ENCODE results near the gene TENM4. TPM values are rescaled to one million over a fixed set of nuclear protein-coding genes. Genes with fewer than 3 reads are reported as not detected.

Gene TENM4
- total RNA-seq, 1 donor from 2014 or later: 7.3 TPM

GRCh38 chr11:78783846-78784245 is 657.0 kb downstream of the TENM4 start:
- DNase-seq (ENCODE audit: extremely low read depth, low read depth, low spot score): no peak

GRCh38 chr11:78783301-78783700 is 657.5 kb downstream of the TENM4 start:
- DNase-seq (ENCODE audit: extremely low read depth, low read depth, low spot score): no peak

DNA sequence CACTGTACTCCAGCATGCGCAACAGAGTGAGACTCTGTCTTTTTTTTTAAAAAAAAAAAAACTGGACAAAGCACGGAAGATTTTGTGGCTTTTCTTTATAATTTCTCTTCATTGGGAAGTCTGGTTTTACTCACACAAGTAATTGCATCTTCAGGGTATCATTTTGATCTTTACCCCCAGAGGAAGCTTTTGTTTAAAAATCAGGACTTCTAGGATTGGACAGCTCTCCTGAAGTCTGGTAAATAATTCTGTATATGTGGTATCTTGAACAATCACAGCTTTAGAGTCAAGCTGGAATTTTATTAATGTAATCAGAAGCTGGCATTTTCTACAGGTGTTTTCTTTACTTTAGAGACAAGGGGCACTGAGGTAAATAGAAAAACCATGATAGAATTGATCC is 658.1 kb downstream of the TENM4 start:
- no peak for DNase-seq (ENCODE audit: extremely low read depth, low read depth, low spot score)

- DNase-seq (ENCODE audit: extremely low read depth, low read depth, low spot score): no peak
Observed at GRCh38 chr11:78780889-78781288, 659.9 kb downstream of the TENM4 start.

DNA sequence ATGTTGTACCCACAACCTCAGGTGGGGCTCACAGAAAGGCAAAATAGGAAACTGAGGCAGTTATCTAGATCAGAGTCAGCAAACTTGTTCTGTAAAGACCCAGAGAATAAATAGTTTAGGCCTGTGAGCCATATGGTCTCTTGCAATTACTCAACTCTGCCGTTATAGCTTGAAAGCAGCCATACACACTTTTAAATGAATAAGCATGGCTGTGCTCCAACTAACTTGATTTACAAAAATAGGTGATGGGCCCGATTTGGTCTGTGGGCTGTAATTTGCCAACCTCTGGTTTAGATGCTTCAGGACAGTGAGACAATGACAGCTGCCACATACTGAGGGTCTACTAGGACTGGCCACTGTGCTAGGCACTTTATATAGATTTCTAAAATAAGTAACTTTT is 667.3 kb downstream of the TENM4 start:
- DNase-seq (ENCODE audit: extremely low read depth, low read depth, low spot score): no peak

- no peak for DNase-seq (ENCODE audit: extremely low read depth, low read depth, low spot score)
Observed at GRCh38 chr11:78773077-78773476, 667.8 kb downstream of the TENM4 start.

- no peak for DNase-seq (ENCODE audit: extremely low read depth, low read depth, low spot score)
Observed at GRCh38 chr11:78772186-78772585, 668.6 kb downstream of the TENM4 start.

DNA sequence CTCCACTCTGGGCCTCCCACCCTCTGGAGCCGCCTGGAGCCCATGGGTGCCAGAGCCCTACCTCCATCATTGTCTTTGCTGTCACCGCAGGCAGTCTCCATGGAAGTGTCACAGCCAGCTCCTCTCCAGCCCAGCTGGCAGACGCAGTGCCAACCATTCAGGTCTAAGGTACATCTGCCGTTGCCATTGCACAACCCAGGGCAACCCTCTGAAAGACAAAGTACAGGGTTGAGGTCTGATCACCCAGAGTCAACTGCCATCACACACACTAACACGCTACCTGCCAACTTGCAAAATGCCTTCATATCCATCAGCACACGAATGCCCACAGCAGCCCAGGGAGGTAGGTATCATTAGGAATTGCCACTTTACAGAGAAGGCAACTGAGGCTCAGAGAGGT is 669.9 kb downstream of the TENM4 start:
- no peak for DNase-seq (ENCODE audit: extremely low read depth, low read depth, low spot score)

DNA sequence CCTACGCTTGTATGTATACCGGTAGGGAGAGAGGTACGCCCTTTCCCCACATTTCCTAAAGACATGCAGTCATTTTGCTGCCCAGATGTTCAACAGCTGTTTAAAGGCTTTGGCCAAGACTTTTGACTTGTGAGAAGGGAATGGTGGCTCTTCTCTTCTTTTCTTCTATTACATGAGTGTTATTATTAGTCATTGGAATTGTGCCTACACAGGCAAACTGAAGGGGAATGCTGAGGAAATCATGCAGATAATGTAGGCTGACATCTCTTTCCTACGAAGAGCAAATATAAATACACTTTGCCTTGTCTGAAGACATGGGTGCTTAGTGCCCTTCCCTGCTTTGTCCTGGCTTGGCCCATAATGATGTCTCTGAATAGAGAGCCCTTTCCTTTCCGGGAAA is 671.9 kb downstream of the TENM4 start:
- DNase-seq (ENCODE audit: extremely low read depth, low read depth, low spot score): no peak

DNA sequence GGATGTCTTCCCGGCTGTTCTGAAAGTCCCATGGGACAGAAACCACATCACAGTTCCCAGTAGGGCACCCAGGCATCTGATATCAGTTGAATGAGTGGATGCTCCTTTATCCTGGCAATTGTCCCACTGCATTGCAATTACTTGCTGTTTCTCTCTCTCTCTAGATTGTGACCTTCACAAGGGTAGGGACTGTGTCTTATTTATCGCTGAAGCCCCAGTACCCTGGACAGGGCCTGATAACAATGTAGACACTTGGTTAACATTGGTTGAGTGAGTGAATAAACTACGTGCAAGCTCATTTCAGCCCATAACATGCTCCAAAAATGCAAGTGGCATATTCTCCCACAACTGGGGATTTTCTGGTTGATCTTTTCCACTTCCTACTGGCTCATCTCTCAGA is 672.5 kb downstream of the TENM4 start:
- no peak for DNase-seq (ENCODE audit: extremely low read depth, low read depth, low spot score)

DNA sequence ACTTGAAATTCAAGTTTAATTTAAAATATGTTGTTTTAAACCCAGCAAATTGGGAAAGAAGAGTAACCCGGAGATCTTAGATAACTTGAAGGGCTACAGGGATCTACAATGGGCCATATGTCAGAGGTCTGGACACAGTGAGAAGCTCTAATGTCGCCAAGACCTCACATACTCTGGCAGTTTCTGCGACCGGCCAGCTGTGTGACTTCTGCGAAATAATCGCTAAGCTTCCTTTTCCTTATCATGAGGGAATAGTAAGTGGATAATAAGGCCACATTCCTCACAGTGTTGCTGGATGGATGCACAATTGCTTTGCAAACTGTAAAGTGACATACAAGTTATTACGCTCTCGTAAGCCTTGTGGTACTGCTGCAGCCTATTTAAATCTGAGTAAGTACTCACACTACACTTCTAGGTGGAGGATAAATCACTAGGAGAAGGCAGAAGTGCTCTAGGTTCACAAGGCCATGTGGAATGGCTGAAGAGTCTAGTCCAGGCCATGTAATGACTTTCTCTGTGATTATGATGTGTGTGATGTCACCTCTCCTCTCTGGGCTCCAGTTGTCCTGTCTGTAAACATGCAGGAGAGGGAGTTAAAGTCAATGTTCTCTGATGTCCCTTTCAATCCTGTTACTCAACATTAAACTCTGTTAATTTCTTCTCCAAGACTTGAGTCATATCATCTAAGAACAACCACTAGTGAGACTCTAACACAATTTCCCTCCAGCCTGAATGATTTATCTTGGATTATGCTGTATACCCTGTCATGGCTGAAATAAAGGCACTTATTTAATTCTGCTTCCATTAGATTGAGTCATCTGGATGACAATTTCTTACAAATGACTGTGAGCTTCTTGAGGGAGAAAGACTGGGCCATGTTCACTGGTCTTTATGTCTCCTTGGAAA is 673.5 kb downstream of the TENM4 start:
- DNase-seq (ENCODE audit: extremely low read depth, low read depth, low spot score): no peak

- DNase-seq (ENCODE audit: extremely low read depth, low read depth, low spot score): no peak
Observed at GRCh38 chr11:78764946-78765345, 675.9 kb downstream of the TENM4 start.

- no peak for DNase-seq (ENCODE audit: extremely low read depth, low read depth, low spot score)
Observed at GRCh38 chr11:78763664-78764063, 677.2 kb downstream of the TENM4 start.

GRCh38 chr11:78762105-78762504 is 678.7 kb downstream of the TENM4 start:
- DNase-seq (ENCODE audit: extremely low read depth, low read depth, low spot score): no peak

- no peak for DNase-seq (ENCODE audit: extremely low read depth, low read depth, low spot score)
Observed at GRCh38 chr11:78759071-78759470, 681.8 kb downstream of the TENM4 start.

DNA sequence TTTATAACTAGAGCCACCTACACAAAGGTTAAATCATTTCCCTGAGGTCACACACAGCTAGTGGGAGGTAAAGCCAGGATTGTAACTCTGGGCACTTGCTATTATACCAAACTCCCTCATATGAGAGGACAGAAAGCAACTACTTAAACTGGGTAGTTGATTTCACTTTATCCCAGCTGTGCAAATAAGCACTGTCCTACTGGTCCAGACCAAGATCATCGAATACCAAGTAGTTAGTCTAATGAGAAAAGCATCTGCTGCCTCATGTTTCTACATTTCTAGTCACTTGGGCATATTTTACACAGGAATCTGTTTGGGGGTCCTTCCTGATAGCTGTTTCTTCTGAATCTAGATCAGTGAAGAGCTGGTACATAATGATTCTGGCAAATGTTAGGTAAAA is 687.5 kb downstream of the TENM4 start:
- no peak for DNase-seq (ENCODE audit: extremely low read depth, low read depth, low spot score)

- DNase-seq (ENCODE audit: extremely low read depth, low read depth, low spot score): no peak
Observed at GRCh38 chr11:78752494-78752893, 688.3 kb downstream of the TENM4 start.

- DNase-seq (ENCODE audit: extremely low read depth, low read depth, low spot score): no peak
Observed at GRCh38 chr11:78748918-78749690, 691.7 kb downstream of the TENM4 start.

GRCh38 chr11:78744949-78745348 is 695.9 kb downstream of the TENM4 start:
- DNase-seq (ENCODE audit: extremely low read depth, low read depth, low spot score): no peak

- no peak for DNase-seq (ENCODE audit: extremely low read depth, low read depth, low spot score)
Observed at GRCh38 chr11:78744202-78744601, 696.6 kb downstream of the TENM4 start.

GRCh38 chr11:78742430-78742829 is 698.4 kb downstream of the TENM4 start:
- DNase-seq (ENCODE audit: extremely low read depth, low read depth, low spot score): no peak

DNA sequence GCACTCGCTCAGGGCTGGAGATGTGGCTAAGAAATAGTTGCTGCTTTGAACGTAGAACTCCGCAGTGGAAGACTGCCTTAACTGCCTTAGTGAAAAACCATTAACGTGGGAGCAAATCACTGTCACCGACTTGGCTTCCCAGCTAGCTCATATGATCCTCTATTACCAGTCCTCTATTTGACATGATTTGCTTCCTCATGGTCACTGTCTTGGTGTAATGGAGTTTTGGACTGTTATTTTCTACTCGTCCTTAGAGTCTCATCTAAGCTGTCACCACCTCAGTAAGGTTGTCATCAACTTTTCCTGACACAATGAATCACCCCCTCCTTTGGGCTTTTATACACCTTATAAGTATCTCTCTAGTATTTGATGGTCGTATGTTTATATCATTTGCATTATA is 699.1 kb downstream of the TENM4 start:
- no peak for DNase-seq (ENCODE audit: extremely low read depth, low read depth, low spot score)

Data from glomerular endothelial cell (primary cell).